GM23338 (cell line): Measurements from ENCODE around the gene CPA1. TPM values are rescaled to one million over a fixed set of nuclear protein-coding genes. Genes with fewer than 3 reads are reported as not detected.

Experiments used
- ATAC-seq: fragments of 200-7000 bp; cut with Tn5 transposase; 3 replicates; pipeline ENCODE4 v1.9.1; 2020
- DNase-seq: peaks from one replicate; pipeline ENCODE4 v3.0.0-alpha.2; 2015; ENCODE audit warnings: low spot score
- H2AFZ ChIP-seq: fragments of 200-600 bp; sonication (generic); 2 replicates; pipeline ENCODE4 v1.8.0; 2016; ENCODE audit warnings: antibody characterized with exemption, mild to moderate bottlenecking, moderate library complexity
- H3F3A ChIP-seq: fragments of 200-600 bp; sonication (generic); replicated peaks from 2 replicates; pipeline ENCODE4 v1.8.0; 2017; ENCODE audit warnings: antibody characterized with exemption, mixed run types, low read depth
- H3K27ac ChIP-seq: fragments of 200-600 bp; sonication (generic); 2 replicates; pipeline ENCODE4 v1.6.1; 2016; ENCODE audit warnings: low read depth
- H3K27me3 ChIP-seq: fragments of 200-600 bp; sonication (generic); 2 replicates; pipeline ENCODE4 v1.8.0; 2016; ENCODE audit warnings: mild to moderate bottlenecking, mixed run types, moderate library complexity; ENCODE audit not compliant: insufficient read depth
- H3K36me3 ChIP-seq: fragments of 200-600 bp; sonication (generic); 2 replicates; pipeline ENCODE4 v1.8.0; 2016; ENCODE audit warnings: mild to moderate bottlenecking; ENCODE audit not compliant: insufficient read depth
- H3K4me1 ChIP-seq: fragments of 200-600 bp; sonication (generic); 2 replicates; pipeline ENCODE4 v1.8.0; 2016; ENCODE audit warnings: mild to moderate bottlenecking, moderate library complexity; ENCODE audit not compliant: insufficient read depth
- H3K4me2 ChIP-seq: fragments of 200-600 bp; sonication (generic); 2 replicates; pipeline ENCODE4 v1.7.1; 2017; ENCODE audit warnings: mixed run types
- H3K4me3 ChIP-seq: fragments of 200-600 bp; sonication (generic); 2 replicates; pipeline ENCODE4 v1.6.1; 2016; ENCODE audit warnings: mixed run types
- H3K79me2 ChIP-seq: fragments of 200-600 bp; sonication (generic); replicated peaks from 2 replicates; pipeline ENCODE4 v1.8.0; 2017; ENCODE audit warnings: mild to moderate bottlenecking; ENCODE audit not compliant: insufficient read depth
- H3K9me2 ChIP-seq: fragments of 200-600 bp; sonication (generic); 2 replicates; pipeline ENCODE4 v1.8.0; 2017; ENCODE audit not compliant: insufficient read depth
- H4K20me1 ChIP-seq: fragments of 200-600 bp; sonication (generic); replicated peaks from 2 replicates; pipeline ENCODE4 v1.8.0; 2017; ENCODE audit warnings: mild to moderate bottlenecking; ENCODE audit not compliant: insufficient read depth
- H3K27ac Mint-ChIP-seq: 2 replicates; pipeline ENCODE4 v1.8.0; 2020; ENCODE audit warnings: inconsistent platforms, mild to moderate bottlenecking, moderate library complexity, mixed read lengths
- H3K27me3 Mint-ChIP-seq: 3 replicates; pipeline ENCODE4 v1.8.0; 2022; ENCODE audit warnings: low read depth, mild to moderate bottlenecking, moderate library complexity, mixed read lengths, inconsistent platforms; ENCODE audit not compliant: insufficient read depth, poor library complexity
- H3K36me3 Mint-ChIP-seq: 3 replicates; pipeline ENCODE4 v1.8.0; 2021; ENCODE audit warnings: low read depth, mild to moderate bottlenecking, inconsistent platforms, moderate library complexity, mixed read lengths
- H3K4me1 Mint-ChIP-seq: 3 replicates; pipeline ENCODE4 v1.8.0; 2020; ENCODE audit warnings: mild to moderate bottlenecking, inconsistent platforms, mixed read lengths
- H3K4me3 Mint-ChIP-seq: 3 replicates; pipeline ENCODE4 v1.8.0; 2021; ENCODE audit warnings: moderate library complexity, mild to moderate bottlenecking, inconsistent platforms, mixed read lengths
- H3K9me3 Mint-ChIP-seq: 3 replicates; pipeline ENCODE4 v1.8.0; 2020; ENCODE audit warnings: moderate library complexity, mild to moderate bottlenecking, inconsistent platforms, mixed read lengths
- CREB1 ChIP-seq: fragments of 250-450 bp; sonication (Bioruptor Pico); IDR thresholded peaks from 2 replicates; pipeline ENCODE4 v1.5.0; 2020; ENCODE audit warnings: low read depth, mild to moderate bottlenecking, moderate library complexity
- NANOG ChIP-seq: IDR thresholded peaks from 2 replicates; pipeline ENCODE4 v1.6.1; 2016; ENCODE audit warnings: antibody characterized with exemption, borderline replicate concordance
- POLR2AphosphoS5 ChIP-seq: IDR thresholded peaks from 2 replicates; pipeline ENCODE4 v1.6.1; 2016; ENCODE audit warnings: antibody characterized with exemption, low read depth
- STAT1 ChIP-seq: IDR thresholded peaks from one replicate; pipeline ENCODE4 v1.6.1; 2016; ENCODE audit warnings: antibody characterized with exemption; ENCODE audit not compliant: unreplicated experiment
- ZNF114 ChIP-seq: fragments of 250-450 bp; sonication (Bioruptor Pico); IDR thresholded peaks from 2 replicates; pipeline ENCODE4 v1.5.0; 2020; ENCODE audit warnings: mild to moderate bottlenecking, moderate library complexity
- ZNF462 ChIP-seq: fragments of 250-450 bp; sonication (Bioruptor Pico); IDR thresholded peaks from 2 replicates; pipeline ENCODE4 v1.5.0; 2020; ENCODE audit warnings: mild to moderate bottlenecking, moderate library complexity
- polyA plus RNA-seq: library from polyadenylated mRNA; unstranded; fragments of >200 nt; fragmentation: Nextera tagmentation; extraction: Ambion mirVana; gene quantifications from 2 replicates; pipeline ENCODE4 v1.2.1, GENCODE V29; 2016
- total RNA-seq: library from RNA; depleted of rRNA; stranded (reverse); fragments of >200 nt; shearing (Covaris generic); gene quantifications from 2 replicates; pipeline ENCODE4 v1.2.3, GENCODE V29; 2014
- TF ChIP-seq, protein P1 (sequence below): IDR thresholded peaks from 2 replicates; pipeline ENCODE4 v1.6.1; 2016; ENCODE audit warnings: antibody characterized with exemption

Gene CPA1
- total and polyA plus RNA-seq, 2 experiments from 2014 or later: not detected

DNA sequence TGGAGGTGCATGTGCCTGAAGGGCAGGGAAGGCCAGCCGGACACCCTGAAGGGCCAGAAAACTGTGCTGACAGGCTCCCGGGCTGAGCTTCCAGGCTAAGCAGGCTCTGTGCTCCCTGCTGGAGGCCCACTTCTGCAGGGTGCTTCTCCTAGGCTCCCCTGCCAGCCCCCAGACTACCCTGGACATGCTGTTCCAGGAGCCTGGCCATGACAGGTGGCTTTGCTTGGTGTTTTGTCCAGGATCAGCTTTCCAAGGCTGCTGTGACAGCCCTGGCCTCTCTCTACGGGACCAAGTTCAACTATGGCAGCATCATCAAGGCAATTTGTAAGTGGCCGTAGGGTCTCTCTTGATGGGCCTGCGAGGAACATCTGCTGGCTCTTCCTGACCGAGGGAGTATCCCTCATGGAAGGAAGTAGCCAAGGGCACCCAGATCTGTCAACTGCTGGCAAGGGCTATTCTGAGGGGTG is 5.3 kb downstream of the CPA1 start:
- no peak for DNase-seq
- no peaks in the 10 kb centered on the region for H3K27me3 ChIP-seq

More for the DNA sequence above, 5.3 kb downstream of the CPA1 start:
- H3F3A ChIP-seq: no peaks in the 10 kb centered on the region
- H3K4me1 Mint-ChIP-seq: peaks cover under 1% of the 10 kb centered on the region; the same call in 2 of the 3 replicates
- H3K36me3 Mint-ChIP-seq: peaks cover 3% of the 10 kb centered on the region; the same call in 2 of the 3 replicates
- no peak overlapping the region for H2AFZ ChIP-seq
- H3K4me1 ChIP-seq: no peaks in the 10 kb centered on the region
- peaks cover 4% of the 10 kb centered on the region for H3K27me3 Mint-ChIP-seq
- TF ChIP-seq, protein P1, sequence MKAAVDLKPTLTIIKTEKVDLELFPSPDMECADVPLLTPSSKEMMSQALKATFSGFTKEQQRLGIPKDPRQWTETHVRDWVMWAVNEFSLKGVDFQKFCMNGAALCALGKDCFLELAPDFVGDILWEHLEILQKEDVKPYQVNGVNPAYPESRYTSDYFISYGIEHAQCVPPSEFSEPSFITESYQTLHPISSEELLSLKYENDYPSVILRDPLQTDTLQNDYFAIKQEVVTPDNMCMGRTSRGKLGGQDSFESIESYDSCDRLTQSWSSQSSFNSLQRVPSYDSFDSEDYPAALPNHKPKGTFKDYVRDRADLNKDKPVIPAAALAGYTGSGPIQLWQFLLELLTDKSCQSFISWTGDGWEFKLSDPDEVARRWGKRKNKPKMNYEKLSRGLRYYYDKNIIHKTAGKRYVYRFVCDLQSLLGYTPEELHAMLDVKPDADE: no peak
- TF ChIP-seq ZNF462 (CRISPR knock-in tag) (no peak), ZNF114 (CRISPR knock-in tag) (no peak), STAT1 (no peak), CREB1 (no peak), NANOG (no peak), POLR2AphosphoS5 (no peak)
- H3K4me3 ChIP-seq: no peak overlapping the region
- H3K9me3 Mint-ChIP-seq: peaks cover 4% of the 10 kb centered on the region
- ATAC-seq: no peak
- no peak overlapping the region for H3K4me2 ChIP-seq
- no peak overlapping the region for H3K27ac ChIP-seq
- H3K79me2 ChIP-seq: no peaks in the 10 kb centered on the region
- no peaks in the 10 kb centered on the region for H4K20me1 ChIP-seq
- no peak overlapping the region for H3K4me3 Mint-ChIP-seq
- no peak overlapping the region for H3K27ac Mint-ChIP-seq
- no peaks in the 10 kb centered on the region for H3K36me3 ChIP-seq
- peaks cover 6% of the 10 kb centered on the region; the same call in 1 of the 2 replicates for H3K9me2 ChIP-seq
